Frontal cortex (tissue), 4 donors: ENCODE results near the gene IL17RD. TPM values are rescaled to one million over a fixed set of nuclear protein-coding genes. Genes with fewer than 3 reads are reported as not detected.
A peak's percentile ranks its signal among the peaks of the same experiment; 100 is the strongest.

Experiments used
- DNase-seq, 2 donors: peaks; one replicate each; pipeline ENCODE4 v3.0.0; 2012; ENCODE audit warnings: low spot score in 2 of 2
- FAIRE-seq: peaks from 2 replicates; lab custom pipeline; 2012; peaks lifted over from hg19 to GRCh38; lab: Jason Lieb, UNC
- total RNA-seq: library from RNA; depleted of rRNA; stranded (reverse); fragments of >200 nt; gene quantifications from one replicate; pipeline ENCODE4 v1.2.3, GENCODE V29; 2014
- donor health status: control.
- donor health status: control.
- donor health status: control.

The IL17RD gene
- total RNA-seq, 1 donor from 2014 or later = 31.0 TPM

GRCh38 chr3:57077630-57078343, 87.4 kb downstream of the IL17RD start:
- no peak for FAIRE-seq
- DNase-seq = no peak

DNA sequence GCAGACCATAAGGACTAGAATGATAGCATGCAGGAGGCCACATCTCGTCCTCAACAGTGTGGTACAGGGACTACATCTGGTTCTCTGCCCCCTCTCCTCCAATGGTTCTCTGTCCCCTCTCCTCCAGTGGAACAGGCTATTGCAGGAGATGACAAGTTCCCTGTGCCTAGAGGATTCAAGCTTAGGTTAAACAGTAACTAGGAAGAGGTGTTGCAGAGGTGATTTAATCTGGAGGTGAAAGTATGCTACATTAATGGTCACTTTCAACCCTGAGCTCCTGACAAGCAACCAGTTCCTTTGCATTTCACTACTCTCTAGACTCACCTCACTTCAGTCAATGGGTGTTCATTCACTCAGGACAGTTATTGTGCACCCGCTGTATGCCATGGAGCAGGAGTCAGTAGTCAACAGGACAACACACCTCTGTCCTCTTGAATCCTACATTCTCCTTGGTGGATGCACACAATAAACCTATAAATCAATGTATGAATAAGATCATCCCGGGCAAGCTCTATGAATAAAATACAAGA, 88.7 kb downstream of the IL17RD start:
- DNase-seq (no peak), FAIRE-seq (no peak)

DNA sequence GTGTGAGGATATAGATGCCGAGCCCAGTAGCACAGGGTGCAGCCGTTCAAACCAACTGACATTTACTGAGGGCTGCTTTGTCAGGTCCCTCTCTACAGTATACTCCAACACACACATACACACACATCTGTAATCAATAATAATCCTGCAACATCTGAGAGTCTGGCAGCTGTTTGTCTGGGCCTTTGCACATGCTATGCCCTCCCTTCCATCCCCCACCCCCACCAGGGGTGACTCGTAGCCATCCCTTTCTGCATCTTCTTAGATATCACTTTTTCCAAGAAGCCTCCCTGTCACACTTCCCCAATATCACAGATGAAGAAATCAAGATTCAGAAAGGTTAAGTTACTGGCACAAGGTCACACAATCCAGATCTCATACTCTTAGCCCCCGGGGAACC, 91.0 kb downstream of the IL17RD start:
- FAIRE-seq = no peak
- DNase-seq = no peak

GRCh38 chr3:57073628-57074027, 91.5 kb downstream of the IL17RD start:
- FAIRE-seq (no peak), DNase-seq (no peak)

- FAIRE-seq (no peak), DNase-seq (no peak)
These were observed 95.7 kb downstream of the IL17RD start for GRCh38 chr3:57069503-57069902.

GRCh38 chr3:57068437-57069089, 96.6 kb downstream of the IL17RD start:
- no peak for FAIRE-seq
- no peak for DNase-seq

DNA sequence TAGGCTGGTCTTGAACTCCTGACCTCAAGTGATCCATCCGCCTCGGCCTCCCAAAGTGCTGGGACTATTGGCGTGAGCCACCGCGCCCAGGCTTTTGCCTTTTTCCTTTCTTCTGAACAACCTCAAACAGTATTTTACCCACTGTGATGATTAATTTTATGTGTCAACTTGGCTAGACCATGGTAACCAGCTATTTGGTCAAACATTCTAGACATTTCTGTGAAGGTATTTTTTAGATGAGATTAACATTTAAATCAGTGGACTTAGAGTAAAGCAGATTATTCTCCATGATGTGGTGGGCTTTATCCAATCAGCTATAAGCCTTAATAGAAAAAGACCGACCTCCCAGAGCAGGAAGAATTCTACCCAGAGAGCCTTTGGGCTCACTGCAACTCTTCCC, 98.7 kb downstream of the IL17RD start:
- FAIRE-seq (no peak), DNase-seq (no peak)

DNA sequence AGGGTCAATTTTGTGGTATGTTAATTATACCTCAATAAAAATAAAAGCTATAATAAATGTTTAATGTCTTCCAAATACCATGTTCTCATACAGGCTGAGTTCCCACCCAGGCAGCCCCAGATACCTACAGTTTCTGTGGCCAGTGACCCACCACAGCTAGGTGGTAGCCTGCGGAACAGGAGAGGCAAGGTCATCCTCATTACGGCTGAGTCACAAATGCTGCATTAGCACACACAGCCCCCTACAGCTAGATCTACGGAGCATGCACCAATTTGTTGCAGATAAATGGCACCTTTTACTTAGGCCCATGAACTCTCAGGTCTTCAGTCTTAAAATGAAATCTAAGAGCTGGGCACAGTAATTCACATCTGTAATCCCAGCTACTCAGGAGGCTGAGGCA, 99.6 kb downstream of the IL17RD start:
- no peak for DNase-seq
- no peak for FAIRE-seq

DNA sequence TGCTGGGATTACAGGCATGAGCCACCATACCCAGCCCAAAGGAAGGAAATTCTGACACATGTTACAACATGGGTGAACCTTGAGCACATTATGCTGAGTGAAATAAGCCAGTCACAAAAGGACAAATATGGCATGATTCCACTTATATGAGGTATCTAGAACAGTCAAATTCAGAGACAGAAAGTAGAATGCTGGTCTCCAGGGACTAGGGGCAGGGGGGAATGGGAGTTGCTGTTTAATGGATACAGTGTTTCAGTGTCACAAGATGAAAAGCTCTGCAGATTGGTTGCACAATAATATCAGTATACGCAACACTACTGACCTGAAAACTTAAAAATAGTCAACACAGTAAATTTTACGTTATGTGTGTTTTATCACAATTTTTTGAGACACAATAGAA, 100.6 kb downstream of the IL17RD start:
- FAIRE-seq (no peak), DNase-seq (no peak)

- no peak for DNase-seq
- FAIRE-seq = no peak
These were observed 101.2 kb downstream of the IL17RD start for GRCh38 chr3:57064001-57064400.

- DNase-seq (no peak), FAIRE-seq (no peak)
These were observed 102.1 kb downstream of the IL17RD start for GRCh38 chr3:57063032-57063431.

GRCh38 chr3:57062101-57062631, 103.0 kb downstream of the IL17RD start:
- FAIRE-seq = no peak
- DNase-seq = no peak

DNA sequence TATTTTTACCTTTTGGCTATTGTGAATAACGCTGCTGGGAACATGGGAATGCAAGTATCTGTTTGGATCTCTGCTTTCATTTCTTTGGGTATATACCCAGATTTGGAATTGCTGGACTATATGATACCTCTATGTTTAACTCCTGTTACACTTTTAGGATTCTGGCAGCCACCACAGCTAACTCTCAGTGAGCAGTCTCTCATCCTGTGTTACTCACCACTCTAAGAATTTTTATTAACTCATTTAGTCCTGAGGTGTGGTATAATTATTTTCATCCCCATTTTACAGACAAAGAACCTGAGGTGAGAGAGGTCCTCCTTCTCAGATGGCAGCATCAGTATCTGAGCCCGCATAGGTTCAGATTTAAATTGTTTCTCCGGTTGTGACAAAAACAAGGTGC, 103.6 kb downstream of the IL17RD start:
- DNase-seq (no peak), FAIRE-seq (no peak)

- FAIRE-seq (no peak), DNase-seq (peak in 1 of 2 donors; percentile 72)
These were observed 104.9 kb downstream of the IL17RD start, which contains the start of gene SPATA12 for GRCh38 chr3:57060089-57060821. Gene SPATA12 (plus strand): TSS chr3:57060664. CDS start chr3:57073695, 13,031 bp downstream.

DNA sequence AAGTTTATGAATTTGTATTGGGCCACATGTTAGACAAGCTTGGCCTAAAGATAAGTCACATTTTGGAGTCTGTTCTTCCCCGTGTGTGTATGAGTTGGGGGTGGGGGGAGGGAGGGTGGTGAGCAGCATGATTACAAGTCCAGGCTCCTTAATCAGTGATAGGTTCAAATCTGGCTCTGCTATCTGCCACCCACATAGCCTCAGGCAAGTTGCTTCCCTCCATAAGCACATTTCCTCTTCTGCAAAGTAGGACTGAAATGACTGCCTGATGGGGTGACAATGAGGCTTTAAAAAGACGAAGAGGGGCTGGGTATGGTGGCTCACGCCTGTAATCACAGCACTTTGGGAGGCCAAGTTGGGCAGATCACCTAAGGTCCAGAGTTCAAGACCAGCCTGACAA, 105.7 kb downstream of the IL17RD start:
- DNase-seq = no peak
- FAIRE-seq = no peak

GRCh38 chr3:57057351-57057750, 107.8 kb downstream of the IL17RD start:
- DNase-seq (no peak), FAIRE-seq (no peak)

GRCh38 chr3:57053122-57053521, 112.0 kb downstream of the IL17RD start:
- no peak for DNase-seq
- FAIRE-seq = no peak

- FAIRE-seq (no peak), DNase-seq (no peak)
These were observed 112.5 kb downstream of the IL17RD start for GRCh38 chr3:57052662-57053061.

- DNase-seq (no peak), FAIRE-seq (no peak)
These were observed 116.4 kb downstream of the IL17RD start for GRCh38 chr3:57048728-57049127.

- FAIRE-seq (no peak), DNase-seq (peak in 1 of 2 donors; percentile 26)
These were observed 117.0 kb downstream of the IL17RD start for GRCh38 chr3:57048052-57048671.
